SK-MEL-5 (cell line): Measurements from ENCODE around the gene USH1G. TPM values are rescaled to one million over a fixed set of nuclear protein-coding genes. Genes with fewer than 3 reads are reported as not detected.
"Not testable (repeated sequence)": the region's sequence is repeated elsewhere in the genome, so short reads cannot be mapped to it uniquely, and the experiment has no call there.

Experiments used
- DNase-seq: peaks from one replicate; pipeline ENCODE4 v3.0.0-alpha.2; 2016; ENCODE audit warnings: low read depth, low spot score
- in situ Hi-C: cut with HindIII; loops from 2 replicates; pipeline ENCODE4 v1.10.0; 2016; ENCODE audit warnings: low sequenced_read_pairs, high pct_unique_total_duplicates, low pct_unique_long_range_greater_than_20kb
- total RNA-seq: library from RNA; depleted of rRNA; stranded (reverse); fragments of >200 nt; shearing (Covaris generic); gene quantifications from 2 replicates; pipeline ENCODE4 v1.2.3, GENCODE V29; 2014; rRNA removed

The USH1G gene
- total RNA-seq, 1 experiment from 2014 or later, result not detected

GRCh38 chr17:74873037-74873873, 49.8 kb downstream of the USH1G start:
- in situ Hi-C loops, result no loop called here

GRCh38 chr17:74872313-74873036, 50.6 kb downstream of the USH1G start, which contains the start of gene FDXR:
Gene FDXR (minus strand): TSS chr17:74872994. CDS start chr17:74872944, 50 bp downstream.
- no peak for DNase-seq
- in situ Hi-C loops, result no loop called here

More at GRCh38 chr17:74873037-74873873, 49.8 kb downstream of the USH1G start:
- peak; percentile 100 for DNase-seq

- in situ Hi-C loops, result no loop called here
Observed at GRCh38 chr17:74871356-74872076, 51.5 kb downstream of the USH1G start.

GRCh38 chr17:74870512-74870911, 52.5 kb downstream of the USH1G start:
- in situ Hi-C loops, result no loop called here
- no peak for DNase-seq

More at GRCh38 chr17:74871356-74872076, 51.5 kb downstream of the USH1G start:
- DNase-seq, result no peak

- DNase-seq, in situ Hi-C loops: not testable (repeated sequence)
Observed at GRCh38 chr17:74870028-74870427, 53.0 kb downstream of the USH1G start.

- no peak for DNase-seq
- in situ Hi-C loops, result no loop called here
Observed at GRCh38 chr17:74868908-74869255, 54.2 kb downstream of the USH1G start.

- no peak for DNase-seq
- in situ Hi-C loops, result no loop called here
Observed at GRCh38 chr17:74868251-74868907, 54.7 kb downstream of the USH1G start.

- no peak for DNase-seq
- in situ Hi-C loops, result no loop called here
Observed at GRCh38 chr17:74866198-74866835, 56.7 kb downstream of the USH1G start.

Other genes with a start within 250 kb of the USH1G start
- 0.13 TPM in 1 of 2 replicates, not detected in the other for gene CD300LF, start 210.3 kb downstream of the USH1G start, total RNA-seq
- gene RAB37, start 186.0 kb downstream of the USH1G start, total RNA-seq, result 0.40 and 0.66 TPM in 2 replicates
- 43.2 and 45.6 TPM in 2 replicates for gene NHERF1, start 174.6 kb downstream of the USH1G start, total RNA-seq
- 51.4 and 61.0 TPM in 2 replicates for gene NAT9, start 146.9 kb downstream of the USH1G start, total RNA-seq
- 0.40 TPM in 1 of 2 replicates, not detected in the other for gene GRIN2C, start 63.4 kb downstream of the USH1G start, total RNA-seq
- 42.4 and 48.1 TPM in 2 replicates for gene FDXR, start 50.3 kb downstream of the USH1G start, total RNA-seq
- gene FADS6, start 29.6 kb downstream of the USH1G start, total RNA-seq, result not detected in 2 replicates
- gene OTOP2, start 1.0 kb upstream of the USH1G start, total RNA-seq, result not detected in 2 replicates
- gene OTOP3, start 12.6 kb upstream of the USH1G start, total RNA-seq, result not detected in 2 replicates
- 0.21 TPM in 1 of 2 replicates, not detected in the other for gene HID1, start 49.5 kb upstream of the USH1G start, total RNA-seq
- gene CDR2L, start 64.4 kb upstream of the USH1G start, total RNA-seq, result 3.2 and 3.9 TPM in 2 replicates
- gene MRPL58, start 89.4 kb upstream of the USH1G start, total RNA-seq, result 92.6 and 96.0 TPM in 2 replicates
- gene ATP5PD, start 123.7 kb upstream of the USH1G start, total RNA-seq, result 557 and 623 TPM in 2 replicates
- gene KCTD2, start 124.0 kb upstream of the USH1G start, total RNA-seq, result 23.3 and 26.6 TPM in 2 replicates
- gene SLC16A5, start 164.7 kb upstream of the USH1G start, total RNA-seq, result 0.19 TPM in 1 of 2 replicates, not detected in the other
- 4.9 and 5.4 TPM in 2 replicates for gene ARMC7, start 186.7 kb upstream of the USH1G start, total RNA-seq
- 44.5 and 46.7 TPM in 2 replicates for gene NT5C, start 208.5 kb upstream of the USH1G start, total RNA-seq
- 148 and 158 TPM in 2 replicates for gene JPT1, start 231.3 kb upstream of the USH1G start, total RNA-seq